GM19372 (cell line): ENCODE measurements around the gene IGFLR1.
A peak's percentile ranks its signal among the peaks of the same experiment; 100 is the strongest.

Experiments
- ATAC-seq: cut with Tn5 transposase; IDR thresholded peaks from one replicate; pipeline ENCODE4 v1.9.1; 2021; ENCODE audit warnings: mild to moderate bottlenecking, low read depth, moderate library complexity; ENCODE audit not compliant: unreplicated experiment

IGFLR1 gene

DNA sequence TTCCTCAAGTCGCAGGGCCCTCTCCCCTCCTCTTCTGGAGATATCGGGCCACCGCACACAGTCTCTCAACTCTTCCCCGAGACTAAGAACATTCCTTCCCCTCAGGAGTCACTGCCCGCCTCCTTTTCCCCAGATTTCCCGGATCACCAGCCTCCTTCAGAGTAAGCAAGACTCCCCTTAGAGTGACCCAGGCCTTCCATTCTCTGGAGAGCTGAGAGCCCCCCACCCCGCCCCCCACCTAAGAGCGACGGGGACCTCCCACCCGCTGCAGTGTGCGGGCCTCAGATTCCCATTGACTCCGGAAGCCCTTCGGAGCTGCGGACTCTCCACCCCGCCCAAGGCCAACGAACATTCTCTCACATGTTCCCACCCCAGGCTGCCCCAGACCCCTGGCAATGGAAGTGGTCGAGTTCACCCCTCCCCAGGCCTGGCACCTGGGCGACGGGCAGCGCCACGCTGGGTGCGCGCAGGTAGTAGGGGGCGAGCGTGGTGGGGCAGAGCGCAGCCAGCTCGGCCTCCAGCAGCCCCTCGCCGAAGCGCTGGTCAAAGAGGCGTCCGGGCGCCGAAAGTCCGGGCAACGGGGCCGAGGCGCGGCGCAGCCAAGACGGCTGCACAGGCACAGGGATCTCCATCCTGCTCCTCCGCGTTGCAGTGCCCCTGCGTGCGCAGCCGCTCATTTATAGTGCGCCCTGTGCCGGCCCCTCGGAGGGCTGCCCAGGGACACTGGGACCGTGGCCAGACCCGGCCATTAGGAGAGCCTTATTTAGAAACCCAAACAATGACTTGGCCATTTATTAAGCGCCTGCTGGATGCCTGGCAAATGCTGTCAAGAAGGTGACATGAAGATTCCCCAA, 14.4 kb upstream of the IGFLR1 start, which contains the start of gene HSPB6:
Gene HSPB6 (minus strand): TSS at position 653 of the 854 bp plus-strand sequence. CDS start 21 bp downstream, at position 632.
- ATAC-seq: no peak

DNA sequence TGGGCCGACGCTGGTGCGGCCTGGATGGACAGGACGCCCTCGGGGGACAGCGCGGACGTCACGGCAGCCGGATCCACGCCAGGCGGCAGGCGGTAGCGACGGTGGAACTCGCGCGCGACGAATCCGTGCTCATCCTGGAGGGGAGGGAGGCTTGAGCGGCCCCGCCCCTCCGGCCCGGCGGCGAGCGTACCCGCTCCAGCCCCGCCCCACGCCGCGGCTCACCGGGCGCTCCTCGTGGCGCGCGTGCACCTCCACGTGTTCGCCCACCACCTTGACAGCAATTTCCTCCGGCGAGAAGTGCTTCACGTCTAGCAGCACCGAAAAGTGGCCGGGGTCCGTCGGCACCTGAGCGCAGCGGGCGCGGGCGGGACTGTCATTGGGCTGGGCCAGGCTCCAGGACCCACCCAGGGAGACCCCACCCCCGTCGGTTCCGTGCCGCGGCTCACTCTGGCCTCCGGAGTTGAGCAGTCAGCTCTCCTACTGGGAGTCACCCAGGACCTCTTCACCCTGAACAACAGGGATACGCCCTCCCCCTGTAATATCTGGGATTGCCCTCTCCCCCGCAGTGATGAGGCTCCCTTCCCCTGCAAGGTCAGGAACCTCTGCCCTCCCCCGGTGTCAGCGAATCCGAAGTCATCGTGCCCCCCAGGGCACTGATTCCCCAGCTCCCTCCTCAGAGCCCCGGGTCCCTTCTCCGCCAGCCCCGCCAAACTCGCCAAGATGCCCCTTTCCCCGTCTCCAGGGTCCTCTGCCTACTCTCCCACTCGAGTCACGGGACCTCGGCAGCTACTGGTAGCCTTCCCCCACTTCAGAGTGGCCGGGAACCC, 13.5 kb upstream of the IGFLR1 start:
- ATAC-seq: no peak

DNA sequence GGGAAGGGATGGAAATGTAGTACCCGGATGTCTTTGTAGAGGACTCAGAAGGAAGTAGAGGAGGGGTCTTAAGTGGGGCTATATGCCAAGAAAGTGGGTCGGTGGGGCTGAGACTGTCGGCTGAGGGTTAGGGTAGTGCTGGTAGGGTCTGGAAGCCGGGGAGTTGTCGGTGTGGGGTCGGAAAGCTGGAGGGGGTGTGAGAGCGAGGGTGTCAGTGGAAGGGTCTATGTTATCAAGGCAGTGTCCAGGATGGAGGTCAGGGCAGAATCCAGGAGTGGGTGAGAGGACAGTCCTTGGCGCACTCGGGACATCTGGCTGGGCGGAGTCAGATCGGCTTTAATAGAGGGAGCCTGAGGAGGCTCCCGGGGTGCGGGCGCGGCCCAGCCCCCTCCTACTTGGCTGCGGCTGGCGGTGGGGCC, 12.9 kb upstream of the IGFLR1 start:
- ATAC-seq: no peak

DNA sequence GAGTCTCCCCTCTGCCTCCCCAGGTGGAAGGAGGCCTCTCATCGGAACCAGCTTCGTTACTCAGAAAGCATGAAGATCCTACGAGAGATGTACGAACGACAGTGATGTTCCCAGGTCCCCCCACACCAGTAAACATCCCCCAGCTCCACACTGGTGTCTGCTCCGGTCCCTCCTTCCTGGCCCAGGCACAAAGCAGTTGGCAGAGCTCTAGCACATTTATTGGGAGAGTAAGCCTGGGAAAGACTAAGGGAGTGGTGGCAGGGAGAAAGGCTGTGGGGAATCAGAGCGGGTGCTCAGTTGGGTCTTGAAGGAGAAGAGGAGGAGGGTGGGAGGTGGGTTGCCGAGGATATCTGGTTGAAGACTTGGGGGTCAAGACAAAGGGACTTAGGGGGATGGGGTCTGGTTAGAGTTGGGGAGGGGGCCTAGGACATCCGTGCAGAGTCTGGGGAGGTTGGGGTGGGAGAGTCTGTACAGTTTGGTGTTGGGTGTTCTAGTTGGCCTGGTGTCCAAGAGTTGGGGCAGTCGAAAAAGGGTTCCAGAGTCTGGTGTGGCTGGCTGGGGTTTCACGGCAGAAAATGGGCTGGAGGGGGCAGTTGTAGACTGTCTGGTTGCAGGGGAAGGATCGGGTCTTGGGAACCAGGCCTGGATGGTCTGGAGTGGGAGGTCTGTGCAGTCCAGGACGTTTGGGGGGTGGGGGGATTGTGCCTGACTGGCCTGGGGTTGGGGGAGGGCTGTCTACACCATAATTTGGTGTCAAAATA, 12.3 kb upstream of the IGFLR1 start:
- ATAC-seq: no peak

DNA sequence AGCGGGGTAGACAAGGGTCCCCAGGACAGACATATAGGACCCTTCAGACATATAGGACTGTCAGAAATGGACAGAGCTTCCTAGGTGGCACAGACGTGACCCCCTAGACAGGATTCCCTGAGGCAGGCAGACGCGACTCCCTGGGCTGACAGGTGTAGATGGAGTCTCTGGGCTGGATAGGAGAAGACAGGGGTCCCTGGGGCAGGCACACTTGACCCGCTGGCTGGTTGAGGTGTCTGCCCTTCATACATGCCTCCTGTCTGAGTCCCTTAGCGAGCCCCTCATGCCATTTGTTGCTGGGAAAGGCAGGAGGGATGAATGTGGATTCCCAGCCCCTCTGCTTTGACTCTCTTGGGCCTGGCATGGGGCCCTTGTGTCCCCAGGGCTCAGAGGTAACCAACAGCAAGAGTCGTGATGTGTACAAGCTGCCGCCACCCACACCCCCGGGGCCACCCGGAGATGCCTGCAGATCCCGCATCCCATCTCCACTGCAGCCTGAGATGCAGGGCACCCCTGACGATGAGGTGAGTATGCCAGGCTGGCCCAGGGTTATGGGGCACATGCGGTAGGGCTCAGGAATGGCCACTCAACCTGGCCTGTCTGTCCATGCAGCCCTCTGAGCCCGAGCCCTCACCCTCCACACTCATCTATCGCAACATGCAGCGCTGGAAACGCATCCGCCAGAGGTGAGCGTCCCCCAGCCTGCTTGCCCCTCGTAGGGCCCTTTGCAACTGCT, 11.6 kb upstream of the IGFLR1 start:
- ATAC-seq: no peak

DNA sequence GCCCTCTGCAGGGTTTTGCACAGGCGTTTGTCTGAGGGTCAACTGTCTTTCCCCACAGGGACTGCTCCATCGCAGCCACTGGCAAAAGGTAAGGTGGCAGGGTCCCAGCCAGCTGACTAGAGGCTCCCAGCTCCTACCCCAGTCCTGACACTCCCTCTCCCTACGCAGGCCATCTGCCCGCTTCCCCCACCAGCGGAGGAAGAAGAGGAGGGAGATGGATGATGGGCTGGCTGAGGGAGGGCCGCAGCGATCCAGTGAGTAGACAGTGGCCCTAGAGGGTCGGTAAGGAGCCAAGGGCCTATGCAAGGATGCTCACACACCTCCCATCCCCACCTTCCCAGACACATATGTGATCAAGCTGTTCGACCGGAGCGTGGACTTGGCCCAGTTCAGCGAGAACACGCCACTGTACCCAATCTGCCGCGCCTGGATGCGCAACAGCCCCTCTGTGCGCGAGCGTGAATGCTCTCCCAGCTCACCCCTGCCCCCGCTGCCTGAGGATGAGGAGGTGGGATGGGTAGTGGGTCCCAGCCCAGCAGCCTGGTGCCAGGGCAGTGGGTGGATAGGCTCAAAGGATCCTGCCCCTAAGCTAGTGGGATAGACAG, 10.6 kb upstream of the IGFLR1 start:
- ATAC-seq: no peak

DNA sequence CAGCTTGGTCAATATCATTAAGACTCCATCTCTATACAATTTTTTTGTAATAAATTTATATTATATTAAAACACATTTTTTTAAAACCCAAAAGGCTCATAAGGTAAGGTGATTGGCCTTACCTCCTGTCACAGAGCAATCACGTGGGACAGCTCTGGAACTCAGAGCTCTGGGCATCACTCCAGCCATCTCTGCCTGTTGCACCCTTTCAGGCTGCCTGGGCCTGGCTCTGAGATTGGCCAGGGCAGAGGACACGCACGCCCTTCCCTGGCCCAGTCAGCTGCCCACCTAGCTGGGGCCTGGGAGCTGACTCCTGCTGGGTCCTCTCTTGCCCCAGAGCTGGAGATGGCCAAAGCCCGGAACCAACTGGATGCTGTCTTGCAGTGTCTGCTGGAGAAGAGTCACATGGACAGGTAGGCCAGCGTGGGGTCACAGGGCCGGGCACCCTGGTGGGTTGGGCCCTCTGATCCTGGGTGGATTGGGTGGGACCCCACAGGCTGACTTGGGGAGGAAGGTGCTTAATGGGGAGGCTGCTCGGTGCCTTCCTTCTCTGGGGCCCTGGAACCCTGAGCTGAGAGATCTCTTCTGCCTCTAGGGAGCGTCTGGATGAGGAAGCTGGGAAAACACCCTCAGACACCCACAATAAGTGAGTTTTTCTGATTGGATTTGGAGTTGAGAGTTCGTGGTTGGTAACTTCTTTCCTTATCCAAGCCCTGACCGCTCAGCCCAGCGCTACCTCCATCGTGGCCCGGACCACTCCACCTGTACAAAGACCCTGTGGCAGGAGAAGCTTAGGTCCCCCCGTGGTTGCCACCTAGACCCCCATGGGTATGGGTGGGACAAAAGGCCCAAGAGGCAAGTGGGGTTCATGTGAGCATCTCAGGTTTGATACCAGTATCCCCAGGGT, 9.8 kb upstream of the IGFLR1 start:
- ATAC-seq: no peak

DNA sequence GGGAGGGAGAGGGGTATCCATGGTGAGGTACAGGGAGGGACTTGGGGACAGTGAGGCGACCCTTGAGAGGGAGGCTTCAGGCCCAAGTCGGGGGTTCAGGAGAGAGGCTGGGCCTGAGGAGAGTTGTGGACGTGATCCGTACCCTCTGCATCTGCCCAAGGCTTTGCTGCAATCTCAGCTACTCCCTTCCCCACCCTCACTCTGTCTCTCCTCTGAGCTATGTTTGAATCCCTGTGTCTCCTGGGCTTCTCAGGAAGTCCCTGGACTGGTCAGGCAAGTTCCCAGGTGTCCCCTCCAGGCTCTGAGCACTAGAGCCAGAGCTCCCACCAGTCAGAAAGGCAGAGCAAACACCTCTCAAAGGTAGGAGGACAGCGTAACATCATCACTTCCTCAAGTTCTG, 7.9 kb upstream of the IGFLR1 start:
- no peak for ATAC-seq

DNA sequence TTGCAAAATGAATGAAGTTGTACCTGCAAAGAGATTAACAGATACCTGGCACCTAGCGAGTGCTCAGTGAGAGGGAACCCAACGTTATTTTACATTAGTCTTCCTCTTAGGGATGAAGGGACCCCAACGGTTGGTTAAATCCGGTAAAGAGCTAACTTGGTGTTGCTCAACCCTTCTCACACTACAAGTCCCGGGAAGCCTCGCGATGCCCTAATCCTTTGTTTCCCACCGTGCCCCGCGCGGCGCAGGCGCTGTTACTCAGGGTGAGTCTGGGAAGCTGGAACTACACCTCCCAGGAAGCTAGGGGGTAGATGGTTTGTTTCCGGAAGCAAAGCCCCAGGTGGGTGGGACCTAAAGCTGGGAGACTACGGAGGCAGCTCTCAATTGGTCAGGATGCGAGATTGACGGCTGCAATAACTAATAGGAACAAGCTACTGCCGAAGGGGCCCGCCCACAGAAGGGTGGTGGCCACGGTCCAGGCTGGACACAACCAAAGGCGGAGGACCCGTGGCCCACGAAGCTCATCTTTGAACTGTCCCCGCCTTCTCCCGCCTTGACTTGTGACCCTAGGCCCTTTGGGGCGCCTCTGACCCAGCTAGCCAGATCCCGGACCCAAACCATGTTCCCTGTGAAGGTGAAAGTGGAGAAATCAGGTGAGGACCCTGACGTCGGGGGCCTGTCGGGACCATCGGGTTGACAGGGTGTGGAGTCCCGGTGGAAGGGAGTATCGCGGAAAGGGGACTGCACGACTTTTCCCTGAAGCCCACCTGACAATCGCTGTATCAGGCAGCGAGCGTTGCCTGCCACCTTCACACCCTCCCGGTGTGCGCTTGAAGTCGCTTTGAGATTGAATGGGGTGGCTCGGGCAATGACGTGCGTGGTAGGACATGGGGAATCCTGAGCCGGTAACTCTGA, 6.1 kb upstream of the IGFLR1 start, which contains the start of gene LIN37:
Gene LIN37 (plus strand): TSS at position 471 of the 915 bp plus-strand sequence. CDS start 149 bp downstream, at position 620.
- ATAC-seq: peak; percentile 67

DNA sequence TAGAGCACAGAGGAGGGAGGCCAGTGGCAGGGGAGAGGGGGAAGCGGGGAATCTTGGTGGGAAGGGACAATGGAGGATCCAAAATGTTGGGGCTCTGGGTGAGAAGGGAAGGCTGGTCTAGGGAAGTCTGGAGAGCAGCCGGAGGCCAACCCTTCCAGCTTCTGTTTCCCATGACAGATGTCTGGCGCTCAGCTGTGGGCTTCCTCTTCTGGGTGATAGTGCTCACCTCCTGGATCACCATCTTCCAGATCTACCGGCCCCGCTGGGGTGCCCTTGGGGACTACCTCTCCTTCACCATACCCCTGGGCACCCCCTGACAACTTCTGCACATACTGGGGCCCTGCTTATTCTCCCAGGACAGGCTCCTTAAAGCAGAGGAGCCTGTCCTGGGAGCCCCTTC, 4.3 kb upstream of the IGFLR1 start:
- ATAC-seq: no peak

DNA sequence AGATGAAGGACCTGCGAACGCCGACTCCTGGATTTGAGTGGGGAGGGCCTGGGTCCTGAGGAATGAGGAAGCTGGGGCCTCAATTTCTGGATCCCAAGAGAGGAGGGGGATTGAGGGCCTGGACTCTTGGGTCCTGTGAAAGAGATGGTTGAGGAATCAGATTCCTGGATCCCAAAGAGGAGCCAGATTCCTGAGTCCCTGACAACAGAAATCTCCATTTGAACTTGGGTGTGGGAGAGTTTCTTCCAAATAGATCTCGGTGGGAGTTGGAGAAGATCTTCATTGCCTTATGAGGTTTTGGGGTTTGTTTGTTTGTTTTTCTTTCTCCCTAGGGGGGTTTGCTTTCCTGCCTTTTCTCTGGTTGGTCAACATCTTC, 3.8 kb upstream of the IGFLR1 start:
- no peak for ATAC-seq

DNA sequence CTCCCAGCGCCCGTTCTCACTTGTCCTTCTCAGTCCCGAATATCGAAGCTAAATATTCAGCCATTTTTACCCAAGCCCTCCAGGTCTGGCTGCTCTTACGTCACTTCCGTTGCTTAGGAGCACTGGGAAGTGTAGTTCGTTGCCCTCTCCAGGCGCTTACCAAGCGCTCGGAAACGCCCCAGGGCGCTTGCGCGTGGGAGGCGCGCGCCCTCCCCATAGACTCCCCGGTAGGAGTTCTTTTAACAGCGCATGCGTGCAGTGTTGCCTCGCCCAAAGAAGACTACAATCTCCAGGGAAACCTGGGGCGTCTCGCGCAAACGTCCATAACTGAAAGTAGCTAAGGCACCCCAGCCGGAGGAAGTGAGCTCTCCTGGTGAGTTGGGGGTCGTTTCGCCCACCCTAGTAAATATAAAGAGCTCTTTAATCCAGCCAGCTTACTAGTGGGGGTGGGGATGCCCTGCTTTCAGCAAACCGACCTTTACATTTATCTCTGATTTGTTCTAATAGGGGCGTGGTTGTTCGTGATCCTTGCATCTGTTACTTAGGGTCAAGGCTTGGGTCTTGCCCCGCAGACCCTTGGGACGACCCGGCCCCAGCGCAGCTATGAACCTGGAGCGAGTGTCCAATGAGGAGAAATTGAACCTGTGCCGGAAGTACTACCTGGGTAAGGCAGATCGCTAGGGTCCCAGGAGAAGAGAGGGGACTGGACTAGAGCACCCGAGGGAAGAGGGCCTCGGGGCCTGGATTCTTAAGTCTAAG, 3.3 kb upstream of the IGFLR1 start, which contains the start of the genes PSENEN and U2AF1L4:
Gene PSENEN (plus strand): TSS at position 324 of the 759 bp plus-strand sequence. CDS start 280 bp downstream, at position 604.
Gene U2AF1L4 (minus strand): TSS at position 91 of the 759 bp plus-strand sequence. CDS start 27 bp downstream, at position 64.
- peak; percentile 44 for ATAC-seq

DNA sequence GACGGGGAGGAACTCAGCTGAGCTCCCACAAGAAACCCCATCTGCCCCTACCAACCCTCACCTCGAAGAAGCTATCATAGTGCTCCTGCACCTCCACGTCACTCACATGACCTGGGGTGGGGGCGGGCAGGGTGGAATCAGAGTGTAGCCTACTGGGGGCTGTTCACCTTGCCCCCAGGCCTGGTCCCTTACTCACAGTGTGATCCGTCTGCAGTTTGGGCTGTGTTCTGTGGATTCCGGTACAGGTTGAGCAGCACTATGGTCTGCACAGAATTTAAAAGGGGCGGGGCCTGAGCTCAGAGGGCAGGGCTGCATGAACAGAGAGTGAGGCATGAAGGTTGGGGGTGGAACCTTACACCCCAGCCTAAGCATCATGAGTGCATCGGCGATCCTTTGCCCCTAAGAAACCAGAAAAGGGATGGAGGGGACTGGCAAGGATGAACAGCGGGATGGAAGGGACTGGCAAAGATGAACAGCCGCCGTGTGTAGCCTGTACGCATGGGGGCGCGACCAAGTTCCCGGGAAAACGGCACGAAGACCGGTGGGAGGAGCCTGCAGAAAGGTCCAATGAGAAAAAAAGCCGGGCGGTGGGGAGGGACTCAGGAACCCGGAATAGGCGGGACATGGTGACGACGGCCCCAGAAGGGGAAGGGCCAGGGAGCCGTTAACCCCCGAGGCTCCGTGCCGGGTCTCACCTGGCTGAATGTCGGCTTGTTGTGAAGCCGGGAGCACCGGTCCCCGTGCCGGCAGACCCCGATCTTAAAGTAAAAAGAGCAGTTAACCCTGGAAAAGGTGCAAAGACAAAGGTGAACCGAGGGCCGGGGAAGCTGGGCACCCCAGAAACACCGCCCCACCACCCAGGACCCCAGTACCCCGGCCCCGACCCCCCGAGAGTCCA, 2.4 kb upstream of the IGFLR1 start:
- ATAC-seq: peak; percentile 37

DNA sequence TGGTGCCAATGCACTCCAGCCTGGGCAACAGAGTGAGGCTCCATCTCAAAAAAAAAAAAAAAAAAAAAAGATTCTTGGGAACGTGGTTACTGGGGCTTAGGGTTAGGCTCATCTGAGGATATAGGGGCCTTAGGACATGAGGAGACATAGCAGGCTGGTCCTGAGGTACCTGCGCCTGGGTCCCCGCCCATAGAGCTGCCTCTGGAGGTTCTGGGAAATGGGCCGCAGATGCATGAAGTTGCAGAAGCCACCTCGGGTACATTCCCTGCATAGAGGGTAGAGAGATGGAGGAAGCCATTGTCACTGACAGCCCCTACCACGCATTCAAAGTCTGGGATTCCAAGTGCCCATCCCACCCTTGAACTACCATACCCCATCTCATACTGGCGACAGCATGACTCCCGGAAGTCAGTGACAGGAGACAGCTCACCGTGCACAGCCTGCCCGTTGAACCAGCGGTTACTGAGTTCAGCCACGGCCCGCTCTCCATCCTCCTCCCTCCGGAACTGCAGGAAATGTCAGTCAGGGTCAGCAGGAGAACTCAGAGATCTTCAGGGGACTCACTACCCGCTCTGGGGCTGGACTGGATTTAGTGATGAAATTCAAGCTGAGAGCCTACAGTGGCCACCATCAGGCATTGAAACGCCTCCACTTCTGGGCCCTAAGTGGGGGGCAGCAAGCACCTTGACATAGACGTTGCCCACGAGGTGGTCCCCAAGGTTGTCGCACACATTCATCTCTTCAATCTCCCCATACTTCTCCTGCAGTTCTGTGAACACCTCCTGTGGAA, 1.6 kb upstream of the IGFLR1 start:
- ATAC-seq: no peak

DNA sequence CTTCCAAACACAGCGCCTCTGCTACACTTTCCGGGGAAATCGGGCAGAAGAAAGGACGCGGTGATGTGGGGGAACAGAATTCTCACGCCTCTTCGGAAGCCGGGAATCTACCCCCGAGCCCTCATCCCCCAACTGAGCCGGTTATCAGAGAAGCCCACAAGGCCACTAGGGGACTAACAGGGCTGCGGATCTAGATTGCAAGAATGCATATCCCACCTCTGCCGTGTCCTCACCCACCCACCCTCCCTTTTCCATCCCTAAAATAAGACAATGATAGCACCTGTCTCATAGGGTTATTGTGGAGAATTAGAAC, 1.1 kb downstream of the IGFLR1 start:
- ATAC-seq: no peak
